HPDE6-E6E7 (cell line): ENCODE data around the gene ADGRL3.
"Not testable (repeated sequence)": the region's sequence is repeated elsewhere in the genome, so short reads cannot be mapped to it uniquely, and the experiment has no call there.

Source experiments
- DNase-seq: peaks from one replicate; pipeline ENCODE4 v3.0.0; 2011; ENCODE audit warnings: missing footprints; ENCODE audit errors: extremely low spot score

The ADGRL3 gene

DNA sequence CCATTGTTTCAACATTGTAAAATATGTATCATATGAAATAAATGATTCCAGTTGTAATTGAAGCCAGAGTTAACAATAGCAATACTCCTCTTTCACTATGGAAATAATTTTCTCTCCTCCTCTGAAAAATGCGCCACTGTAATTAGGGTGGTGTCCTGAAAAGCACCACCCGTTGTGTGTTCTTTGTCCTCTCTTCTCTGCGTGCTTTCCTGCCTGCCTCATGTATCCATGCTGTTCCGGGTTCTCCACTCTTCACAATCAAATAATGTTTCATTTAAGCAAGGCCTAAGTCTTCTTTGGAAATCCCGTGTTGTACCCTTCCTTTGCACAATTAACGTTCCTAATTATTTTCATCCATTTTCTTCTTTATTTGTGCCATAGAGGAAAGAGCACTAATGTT is 293.3 kb downstream of the ADGRL3 start:
- DNase-seq, result no peak

DNA sequence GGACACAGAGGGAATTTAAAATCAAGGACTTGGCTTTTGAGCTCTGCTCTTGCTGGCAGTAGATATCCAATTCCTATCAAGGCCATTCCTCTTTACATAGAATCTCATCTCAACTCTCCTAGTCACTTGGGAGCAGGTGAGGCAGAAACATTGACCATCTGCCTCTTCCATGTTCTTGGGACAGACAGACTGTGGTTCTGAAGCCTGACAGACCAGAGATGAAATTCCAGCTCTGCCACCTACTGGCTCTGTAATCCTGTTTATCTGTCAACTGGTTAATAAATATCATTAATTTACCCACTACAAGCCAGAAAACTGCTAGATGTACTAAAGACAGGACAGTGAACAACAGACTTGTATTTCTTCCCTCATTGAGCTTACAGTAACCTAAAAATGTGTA is 300.8 kb downstream of the ADGRL3 start:
- peak; percentile 14 for DNase-seq

DNA sequence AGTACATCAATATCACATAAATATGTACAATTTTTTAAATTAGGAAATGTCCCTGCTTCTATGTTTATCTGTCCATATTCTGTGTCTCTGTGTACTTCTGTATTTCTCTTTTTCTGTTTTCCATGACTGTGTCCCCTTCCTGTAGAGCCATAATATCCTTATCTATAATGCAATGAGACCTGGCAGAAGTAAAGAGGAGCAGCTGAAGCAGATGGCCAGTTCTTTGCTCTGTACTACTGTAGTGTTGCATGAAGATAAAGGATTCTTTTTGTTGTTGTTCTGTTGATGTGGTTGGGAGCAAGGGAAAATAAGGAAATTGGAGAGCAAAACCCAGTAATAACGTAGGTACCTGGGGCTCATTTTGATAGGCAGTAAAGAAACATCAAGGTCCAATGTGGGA is 301.7 kb downstream of the ADGRL3 start:
- DNase-seq, result no peak

DNA sequence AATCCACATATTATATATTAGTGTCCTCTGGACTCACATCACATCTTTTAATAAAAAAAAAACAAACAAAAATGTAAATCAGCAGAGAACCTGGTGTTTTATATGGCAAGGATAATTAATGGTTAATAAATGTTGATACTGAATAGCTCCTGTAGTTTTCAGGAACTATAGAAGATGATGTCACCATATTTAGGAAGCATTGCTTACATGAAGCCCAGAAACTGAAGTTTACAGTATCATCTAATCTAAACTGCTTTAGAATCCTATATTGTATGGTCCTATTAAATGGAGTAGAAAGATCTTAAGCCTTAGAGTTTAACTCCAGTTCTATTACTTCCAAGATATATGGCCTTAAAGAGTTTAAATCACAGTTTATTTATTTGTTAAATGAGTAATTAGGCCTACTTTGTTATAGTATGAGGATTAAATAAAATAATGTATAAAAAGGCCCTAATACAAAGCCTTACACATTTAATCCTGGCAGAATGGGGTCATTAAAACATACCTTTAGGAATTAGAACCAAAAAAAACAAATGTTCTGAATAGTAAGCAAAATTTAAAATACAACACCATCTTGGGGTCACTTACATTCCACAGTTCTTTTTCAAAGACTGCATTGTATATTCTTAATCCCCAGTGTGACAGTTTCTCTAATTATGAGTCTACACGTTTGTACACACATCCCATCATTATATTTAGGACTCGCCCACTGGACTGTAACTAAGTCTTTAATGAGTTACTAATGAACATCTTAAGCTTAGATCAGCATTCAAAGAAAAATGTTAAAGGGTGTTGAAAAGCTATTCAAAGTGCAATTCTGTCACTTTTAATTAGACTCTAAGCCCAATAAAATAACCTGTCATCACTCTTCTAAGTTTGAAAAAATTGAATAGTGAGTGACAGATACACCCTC is 305.9 kb downstream of the ADGRL3 start:
- no peak for DNase-seq

DNA sequence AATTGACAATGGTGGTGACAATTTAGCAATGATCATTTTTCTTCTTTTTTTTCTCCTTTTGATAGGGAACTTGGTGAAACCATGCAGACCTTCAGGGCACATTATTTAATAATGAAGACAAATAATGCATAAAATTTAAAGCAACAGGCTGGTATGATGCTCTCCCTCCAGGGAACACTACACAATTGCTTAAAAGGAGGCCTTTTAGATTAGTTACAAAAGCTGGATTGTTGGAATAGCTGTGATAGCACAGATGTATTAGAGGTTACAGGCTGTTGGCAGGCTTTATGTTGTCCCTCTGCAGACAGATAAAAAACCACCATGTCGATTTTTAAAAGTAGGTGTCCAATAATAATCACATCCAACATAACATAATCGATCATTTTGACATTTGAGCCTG is 307.0 kb downstream of the ADGRL3 start:
- DNase-seq, result no peak

DNA sequence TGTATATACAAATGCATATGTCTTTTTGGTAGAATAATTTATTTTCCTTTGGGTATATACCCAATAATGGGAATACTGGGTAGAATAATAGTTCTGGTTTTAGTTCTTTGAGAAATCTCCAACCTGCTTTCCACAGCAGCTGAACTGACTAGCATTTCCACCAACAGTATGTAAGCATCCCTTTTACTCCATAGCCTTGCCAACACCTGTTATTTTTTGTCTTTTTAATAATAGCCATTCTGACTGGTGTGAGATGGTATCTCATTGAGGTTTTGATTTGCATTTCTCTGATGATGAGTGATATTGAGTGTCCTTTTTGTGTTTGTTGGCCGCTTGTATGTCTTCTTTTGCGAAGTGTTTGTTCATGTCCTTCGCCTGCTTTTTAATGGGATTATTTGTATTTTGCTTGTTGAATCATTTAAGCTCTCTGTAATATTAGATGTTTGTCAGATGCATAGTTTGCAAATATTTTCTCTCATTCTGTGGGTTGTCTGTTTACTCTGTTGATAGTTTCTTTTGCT is 309.7 kb downstream of the ADGRL3 start:
- DNase-seq, result not testable (repeated sequence)

DNA sequence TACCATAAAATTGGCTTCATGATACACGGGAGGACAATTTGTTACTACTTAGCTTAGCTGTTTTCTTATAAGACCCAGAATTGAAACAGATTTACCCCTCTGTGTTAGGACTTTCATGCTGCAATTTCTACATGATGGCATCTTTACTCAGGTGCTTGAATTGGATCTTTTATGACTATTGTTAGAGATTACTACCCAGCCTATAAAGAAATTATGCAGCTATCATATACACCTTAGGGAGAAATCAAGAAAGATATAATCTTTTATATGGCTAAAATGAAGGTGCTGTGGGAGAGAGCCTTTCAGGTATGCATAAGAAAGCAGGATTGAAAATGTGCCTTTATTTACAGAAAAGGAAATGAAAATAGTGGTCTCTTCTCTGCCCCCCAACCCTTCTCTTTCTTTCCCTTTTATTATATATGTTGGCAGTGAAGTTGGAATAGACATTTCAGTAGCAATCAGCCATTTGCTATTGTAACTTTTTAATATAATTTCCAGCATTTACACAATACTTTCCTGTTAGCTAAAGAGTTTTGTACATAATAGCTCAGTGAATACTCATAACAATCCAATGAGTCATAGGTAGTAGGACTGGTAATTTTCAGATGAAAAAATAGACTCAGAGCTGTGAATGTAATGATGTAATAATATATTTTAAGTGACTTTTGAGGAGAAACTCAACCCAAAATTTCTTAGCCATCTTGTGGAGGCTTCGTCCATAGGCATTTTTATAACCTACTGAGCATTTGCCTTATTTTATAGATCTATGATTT is 311.8 kb downstream of the ADGRL3 start:
- peak; percentile 37 for DNase-seq

DNA sequence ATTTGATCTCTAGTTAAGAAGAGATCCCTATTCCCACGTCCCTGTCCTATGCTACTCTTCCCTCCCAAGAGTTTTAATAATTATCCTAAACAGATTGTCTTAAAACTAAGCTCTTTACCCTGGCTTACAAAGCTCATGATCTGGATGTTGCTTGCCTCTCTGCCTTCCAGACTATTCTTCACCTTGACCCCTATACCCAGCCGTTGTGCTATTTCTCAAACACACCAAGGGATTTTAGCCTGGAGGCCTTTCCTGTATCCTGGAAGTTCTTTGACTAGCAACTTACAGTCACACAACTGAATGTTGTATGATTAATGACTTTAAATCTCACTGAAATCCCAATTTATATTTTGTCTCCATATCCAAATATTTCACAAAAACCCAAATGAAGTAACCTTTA is 314.9 kb downstream of the ADGRL3 start:
- no peak for DNase-seq

DNA sequence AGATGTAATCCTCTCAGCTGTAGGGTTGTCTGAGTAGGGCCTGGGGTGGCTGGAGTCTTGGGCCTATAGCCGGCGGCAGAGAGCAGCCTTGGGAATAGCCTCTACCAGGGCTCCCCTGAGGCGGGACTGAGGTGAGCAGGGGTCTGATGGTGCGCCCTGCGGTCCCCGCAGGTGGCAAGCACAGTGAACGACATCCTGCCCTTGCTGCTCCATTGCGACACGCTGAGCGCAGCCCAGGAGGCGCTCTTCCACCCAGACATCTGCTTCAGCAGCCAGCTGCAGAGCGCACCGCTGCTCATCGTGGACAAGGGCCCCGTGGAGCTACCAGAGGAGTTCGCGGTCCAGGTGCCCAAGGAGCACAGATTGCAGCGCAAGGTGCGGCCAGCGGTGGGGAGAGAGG is 317.0 kb downstream of the ADGRL3 start:
- DNase-seq, result no peak

DNA sequence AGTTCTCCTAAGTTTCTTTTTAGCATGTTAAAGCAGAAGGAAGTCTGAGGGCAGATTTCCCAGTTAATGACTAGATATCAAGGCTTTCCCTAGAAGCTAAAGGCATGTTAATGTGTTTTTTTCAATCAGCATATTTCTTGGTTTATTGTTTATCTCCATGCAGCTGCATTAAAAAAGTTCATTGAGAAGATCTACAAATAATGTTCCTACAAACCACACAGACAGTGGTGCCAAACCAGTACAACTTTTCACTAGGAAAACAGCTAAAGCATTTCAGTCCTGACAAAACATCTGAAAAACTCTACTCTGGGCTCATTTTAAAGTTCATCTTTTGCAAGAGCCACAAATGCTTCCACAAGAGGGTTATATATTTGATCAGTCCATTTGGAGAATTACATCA is 320.0 kb downstream of the ADGRL3 start:
- no peak for DNase-seq

DNA sequence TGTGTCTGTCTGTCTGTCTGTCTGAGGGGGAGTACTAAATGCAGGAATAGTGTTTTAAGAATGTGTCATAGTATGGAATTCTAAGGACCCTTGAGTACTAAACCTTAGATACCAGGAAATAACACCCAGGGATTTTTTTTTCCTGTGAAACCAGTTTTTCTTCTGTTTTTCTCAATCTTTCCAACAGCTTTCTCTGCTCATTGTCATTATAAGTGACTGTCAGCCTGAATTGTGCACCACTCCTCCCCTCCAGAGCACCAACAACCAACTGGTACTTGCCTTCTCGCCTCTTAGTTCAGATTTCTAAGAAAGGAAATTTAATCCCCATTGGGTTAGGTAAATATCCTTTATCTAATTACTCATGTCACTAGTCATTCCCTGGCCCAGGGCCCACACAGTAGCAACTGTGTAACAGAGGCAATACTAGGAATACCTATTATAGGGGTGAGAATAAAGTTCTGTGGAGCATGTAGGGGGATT is 320.6 kb downstream of the ADGRL3 start:
- DNase-seq, result peak; percentile 43

DNA sequence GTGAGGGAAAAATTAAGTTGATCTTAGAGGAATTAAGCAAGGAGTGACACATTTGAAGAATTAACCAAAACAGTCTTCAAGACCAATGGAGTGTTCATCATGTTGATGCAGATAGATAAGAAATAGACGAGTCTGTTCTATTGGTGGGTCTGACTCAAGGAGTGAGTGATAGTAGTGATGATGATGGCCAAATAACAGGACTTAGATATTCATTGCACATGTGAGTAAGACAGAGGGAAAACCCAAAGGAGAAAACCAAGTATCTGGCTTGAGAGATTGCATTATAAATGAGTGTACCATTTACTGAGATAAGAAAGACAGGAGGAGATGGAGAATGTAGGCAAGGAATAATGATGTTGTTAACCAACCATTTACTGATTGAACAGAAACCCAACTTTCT is 321.3 kb downstream of the ADGRL3 start:
- no peak for DNase-seq

DNA sequence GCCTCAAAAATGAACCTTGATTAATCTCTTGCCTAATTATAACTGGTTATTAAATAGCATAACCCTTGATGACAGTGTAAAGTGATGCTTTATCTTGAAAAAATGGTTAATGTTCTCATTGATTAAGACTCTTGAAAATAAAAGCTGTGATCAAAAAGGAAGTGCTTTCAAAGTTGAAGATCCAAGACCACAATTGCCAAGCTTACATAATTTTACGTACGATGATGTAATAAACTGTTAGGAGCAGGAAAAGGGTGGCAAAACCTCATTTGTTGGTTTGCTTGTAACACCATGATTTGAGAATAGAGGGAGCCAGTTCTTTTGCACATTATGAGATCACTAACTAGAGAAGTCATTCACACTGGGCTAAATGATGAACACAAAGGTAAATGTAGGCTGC is 322.2 kb downstream of the ADGRL3 start:
- no peak for DNase-seq

DNA sequence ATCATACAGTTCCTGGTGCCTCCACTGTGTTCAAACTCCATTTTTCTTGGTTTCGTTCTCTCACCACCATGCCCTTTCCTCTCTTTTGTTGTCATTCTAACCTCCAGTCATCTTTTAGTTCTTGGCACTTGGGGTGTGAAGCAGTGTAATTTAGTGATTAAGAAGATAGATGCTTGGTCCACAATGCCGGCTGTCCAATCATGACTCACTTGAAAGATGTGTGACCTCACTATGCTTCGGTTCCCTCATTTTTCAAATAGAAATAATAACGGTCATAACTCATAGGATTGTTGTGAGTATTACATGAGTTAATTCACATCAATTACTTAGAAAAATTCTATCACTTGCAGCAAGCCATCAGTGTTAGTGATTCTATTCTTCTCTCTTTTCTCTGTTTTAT is 327.8 kb downstream of the ADGRL3 start:
- DNase-seq, result no peak

DNA sequence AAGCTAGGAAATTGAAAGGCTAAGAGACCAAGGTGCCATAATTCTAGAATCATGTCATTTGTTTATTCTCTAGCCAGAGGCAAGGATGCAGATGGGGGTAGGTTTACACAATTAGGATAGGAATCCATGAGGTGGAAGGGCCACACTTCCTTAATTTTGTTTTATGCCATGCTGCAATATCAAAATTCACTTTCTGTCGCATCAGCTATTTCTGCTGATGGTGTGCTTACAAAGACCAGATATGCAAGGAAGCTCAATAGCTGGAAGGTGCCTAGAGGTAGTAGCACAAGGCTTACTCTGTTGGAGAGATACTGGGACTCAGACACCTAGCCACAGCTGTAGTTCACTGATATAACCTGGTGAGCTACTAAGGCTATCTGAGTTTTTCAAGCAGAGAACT is 328.5 kb downstream of the ADGRL3 start:
- DNase-seq, result no peak

DNA sequence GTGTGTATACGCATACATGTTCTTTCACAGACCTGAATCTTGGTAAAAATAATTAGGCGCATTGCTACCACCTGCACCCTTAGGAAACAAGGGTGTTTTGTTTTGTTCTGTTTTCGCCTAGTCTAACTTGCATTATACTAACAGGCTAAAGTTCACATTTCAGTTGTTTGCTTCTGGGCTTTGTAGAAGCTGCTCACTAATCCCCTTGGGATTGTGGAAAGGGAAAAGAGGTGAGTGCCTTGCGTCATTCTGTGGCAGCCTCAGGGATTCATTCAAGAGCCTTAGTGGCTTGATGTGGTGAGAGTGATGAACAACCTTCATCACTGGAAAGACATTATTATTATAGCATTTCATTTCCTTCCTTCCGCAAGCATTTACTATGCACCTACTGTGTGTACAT is 331.1 kb downstream of the ADGRL3 start:
- DNase-seq, result no peak

DNA sequence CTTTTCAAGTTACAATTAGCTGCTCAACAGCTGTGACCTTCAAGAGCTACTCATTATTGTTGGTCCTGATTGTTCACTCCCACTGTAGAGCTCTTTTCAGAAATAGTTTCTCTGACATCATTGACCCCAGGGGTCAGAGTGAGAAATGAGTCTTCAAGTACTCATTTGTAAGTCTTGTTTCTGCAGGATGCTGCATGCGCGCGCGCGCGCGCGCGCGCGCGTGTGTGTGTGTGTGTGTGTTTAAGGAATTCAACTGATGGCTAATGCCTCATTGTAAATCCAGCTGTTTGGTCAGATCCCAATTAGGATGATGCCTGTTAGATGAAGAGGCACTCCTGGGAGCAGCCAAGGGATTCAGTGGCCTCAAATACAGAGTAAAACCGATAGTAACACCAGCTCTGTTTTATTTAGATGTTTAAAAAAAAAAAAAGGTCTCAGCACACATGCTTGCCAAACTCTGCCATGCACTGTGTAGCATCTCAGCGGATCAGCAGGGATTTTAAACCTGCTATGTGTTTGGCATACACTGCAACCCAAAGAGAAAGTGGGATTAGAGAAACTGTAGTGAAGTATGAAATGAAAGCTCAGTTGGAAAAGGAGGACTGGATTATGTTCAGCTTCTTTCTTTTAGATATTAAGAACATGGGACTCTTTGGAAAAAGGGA is 332.3 kb downstream of the ADGRL3 start:
- no peak for DNase-seq

DNA sequence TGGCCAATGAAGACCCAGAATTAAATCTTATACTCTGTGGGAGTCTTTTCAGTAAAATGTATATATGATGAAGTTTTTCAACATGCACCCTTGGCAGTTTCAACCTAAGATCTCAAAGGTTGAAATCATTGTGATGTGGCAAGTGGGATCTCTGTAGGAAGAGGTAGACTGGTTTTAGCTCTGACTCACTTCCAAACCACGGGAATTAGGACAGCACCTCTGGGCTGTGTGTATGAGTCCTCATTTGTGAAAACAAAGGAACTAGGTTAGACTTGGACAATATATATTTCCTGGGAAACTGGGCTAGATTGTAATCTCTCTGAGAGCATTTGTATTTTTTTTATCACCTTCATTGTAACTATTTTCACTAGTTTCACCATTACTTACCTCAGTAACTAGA is 333.0 kb downstream of the ADGRL3 start:
- peak; percentile 15 for DNase-seq

DNA sequence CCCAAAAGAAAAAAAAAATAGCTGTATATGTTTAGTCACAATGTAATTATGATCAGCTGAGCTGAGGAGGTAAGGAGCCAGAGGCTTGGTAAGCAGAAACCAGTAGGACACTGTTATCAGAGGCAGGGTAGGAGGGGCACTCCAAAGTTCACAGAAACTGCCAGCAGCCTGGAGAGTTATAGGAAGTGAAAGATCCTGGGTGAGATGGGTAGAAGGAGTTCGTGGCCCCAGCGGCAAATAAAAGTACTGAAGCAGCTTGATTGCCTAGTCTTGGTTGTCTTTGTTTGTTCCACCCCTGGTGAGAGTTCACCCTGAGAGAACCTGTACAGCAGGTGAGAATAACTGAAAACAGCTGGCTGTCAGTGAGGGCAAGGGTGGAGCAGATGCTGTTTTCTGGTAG is 340.8 kb downstream of the ADGRL3 start:
- DNase-seq, result no peak

DNA sequence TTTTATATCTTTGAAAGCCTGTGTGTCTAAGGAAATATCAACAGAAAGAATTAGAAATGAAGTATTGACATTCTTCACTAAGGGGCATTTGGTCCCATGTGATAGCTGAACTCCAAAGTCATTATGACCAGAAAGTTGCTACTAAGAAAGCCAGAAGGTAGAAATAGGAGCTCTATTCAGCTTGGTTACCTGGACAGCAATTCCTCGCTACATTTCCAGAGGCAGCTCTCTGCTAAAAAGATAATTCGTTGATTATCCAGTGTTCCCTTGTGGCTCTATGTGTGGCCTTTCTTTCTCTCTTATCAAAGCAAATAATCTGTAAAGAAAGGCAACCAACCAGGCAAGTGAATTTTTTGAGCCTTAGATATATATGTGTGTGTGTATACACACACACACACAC is 341.3 kb downstream of the ADGRL3 start:
- DNase-seq, result no peak

DNA sequence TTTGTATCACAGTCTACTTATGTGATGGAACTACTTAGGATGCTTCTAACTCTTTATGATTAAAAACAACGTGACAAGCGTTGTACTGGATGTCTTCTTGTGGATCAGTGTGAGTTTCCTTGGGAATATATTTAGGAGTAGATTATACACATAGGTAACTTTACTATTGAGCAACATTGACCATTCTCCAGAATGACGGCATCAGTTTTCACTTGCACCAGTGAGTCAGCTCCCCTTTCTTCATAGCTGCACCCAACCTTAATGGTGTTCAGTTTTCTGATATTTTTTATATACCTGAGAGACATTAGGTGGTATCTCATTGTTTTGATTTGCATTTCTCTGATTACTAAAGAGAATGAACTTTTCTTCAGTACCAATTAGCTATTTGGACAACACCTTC is 343.9 kb downstream of the ADGRL3 start:
- DNase-seq, result peak; percentile 41

DNA sequence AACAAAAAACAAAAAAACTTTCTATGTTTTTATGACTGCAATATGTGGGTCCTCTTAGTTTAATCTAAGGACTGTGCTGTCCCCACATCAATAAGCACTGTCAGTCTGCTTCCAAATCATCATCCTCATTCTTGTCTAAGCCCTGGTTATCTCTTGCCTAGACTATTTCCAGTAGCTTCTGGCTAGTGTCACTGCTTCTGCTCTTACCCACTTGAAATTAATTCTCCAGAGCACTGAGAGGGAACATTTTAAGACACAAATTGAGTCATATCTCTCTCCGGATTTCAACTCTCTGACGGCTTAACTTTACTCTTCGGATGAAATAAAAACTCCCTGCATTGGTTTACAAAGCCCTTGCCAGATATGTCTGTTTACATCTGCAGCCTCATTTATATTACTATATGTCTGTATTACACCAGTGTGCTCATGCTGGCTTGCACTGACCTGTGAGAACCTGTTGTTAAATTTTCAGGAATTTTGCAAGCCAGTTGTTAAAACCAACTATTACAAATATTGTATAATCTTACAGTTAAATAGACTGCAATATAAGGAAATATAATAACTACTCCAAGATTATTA is 345.9 kb downstream of the ADGRL3 start:
- DNase-seq, result no peak
